Activated CD4-positive, alpha-beta T cell treated with anti-CD3 and anti-CD28 coated beads, Interleukin-2, amount 10 ng/mL, durations not matched to agents 24 days and 14 days (primary cell): ENCODE data around the gene CREB5. TPM values are rescaled to one million over a fixed set of nuclear protein-coding genes. Genes with fewer than 3 reads are reported as not detected.
"Not testable (repeated sequence)": the region's sequence is repeated elsewhere in the genome, so short reads cannot be mapped to it uniquely, and the experiment has no call there.

Experiments used
- DNase-seq: peaks from one replicate; pipeline ENCODE4 v3.0.0; 2022
- H3K27ac Mint-ChIP-seq: one replicate; pipeline ENCODE4 v1.8.0; 2022; ENCODE audit warnings: mild to moderate bottlenecking, mixed read lengths
- H3K27me3 Mint-ChIP-seq: one replicate; pipeline ENCODE4 v1.8.0; 2022; ENCODE audit warnings: mixed read lengths
- H3K36me3 Mint-ChIP-seq: one replicate; pipeline ENCODE4 v1.8.0; 2022; ENCODE audit warnings: low read depth, mild to moderate bottlenecking, mixed read lengths
- H3K4me1 Mint-ChIP-seq: one replicate; pipeline ENCODE4 v1.8.0; 2021; ENCODE audit warnings: mixed read lengths
- H3K4me3 Mint-ChIP-seq: one replicate; pipeline ENCODE4 v1.8.0; 2022; ENCODE audit warnings: mild to moderate bottlenecking, moderate library complexity, mixed read lengths
- H3K9me3 Mint-ChIP-seq: one replicate; pipeline ENCODE4 v1.8.0; 2021; ENCODE audit warnings: mixed read lengths
- intact Hi-C: fragments of 100-400 bp; cut with micrococcal nuclease; formaldehyde crosslinking; loops from one replicate; pipeline ENCODE4 v1.15.1; 2023
- total RNA-seq: library from RNA; stranded (reverse); gene quantifications from 2 replicates; pipeline ENCODE4 v1.2.3, GENCODE V29; 2022

CREB5 gene
- total RNA-seq, 1 donor from 2014 or later = not detected

GRCh38 chr7:28595076-28595475 lies 182.8 kb downstream of the CREB5 start:
- no peak overlapping the region for H3K27ac Mint-ChIP-seq
- no peaks in the 10 kb centered on the region for H3K36me3 Mint-ChIP-seq
- H3K9me3 Mint-ChIP-seq = no peaks in the 10 kb centered on the region
- DNase-seq = no peak
- intact Hi-C loops = no loop called here
- no peak overlapping the region for H3K4me3 Mint-ChIP-seq
- peaks cover 7% of the 10 kb centered on the region for H3K4me1 Mint-ChIP-seq
- peaks cover under 1% of the 10 kb centered on the region for H3K27me3 Mint-ChIP-seq

GRCh38 chr7:28595801-28596200 lies 183.5 kb downstream of the CREB5 start:
- intact Hi-C loops = no loop called here
- Mint-ChIP-seq H3K9me3 (no peaks in the 10 kb centered on the region), H3K36me3 (no peaks in the 10 kb centered on the region)

GRCh38 chr7:28596245-28596935 lies 184.1 kb downstream of the CREB5 start:
- no peaks in the 10 kb centered on the region for H3K36me3 Mint-ChIP-seq
- intact Hi-C loops = no loop called here
- H3K4me3 Mint-ChIP-seq = no peak overlapping the region
- DNase-seq = no peak
- H3K9me3 Mint-ChIP-seq = no peaks in the 10 kb centered on the region
- peaks cover 2% of the 10 kb centered on the region for H3K4me1 Mint-ChIP-seq
- H3K27me3 Mint-ChIP-seq = peaks cover 2% of the 10 kb centered on the region
- no peak overlapping the region for H3K27ac Mint-ChIP-seq

More at GRCh38 chr7:28595801-28596200, 183.5 kb downstream of the CREB5 start:
- Mint-ChIP-seq H3K4me1 (peaks cover 7% of the 10 kb centered on the region), H3K4me3 (no peak overlapping the region), H3K27me3 (peaks cover 2% of the 10 kb centered on the region), H3K27ac (no peak overlapping the region)
- DNase-seq = no peak

- Mint-ChIP-seq H3K4me3 (no peak overlapping the region), H3K9me3 (no peaks in the 10 kb centered on the region), H3K36me3 (no peaks in the 10 kb centered on the region), H3K27me3 (peaks cover 2% of the 10 kb centered on the region), H3K4me1 (no peaks in the 10 kb centered on the region), H3K27ac (no peak overlapping the region)
- intact Hi-C loops = no loop called here
- DNase-seq = no peak
Measured at GRCh38 chr7:28597284-28597683, 185.0 kb downstream of the CREB5 start.

- H3K4me1 Mint-ChIP-seq, H3K36me3 Mint-ChIP-seq, H3K4me3 Mint-ChIP-seq, H3K27ac Mint-ChIP-seq, H3K27me3 Mint-ChIP-seq, H3K9me3 Mint-ChIP-seq, intact Hi-C loops, DNase-seq: not testable (repeated sequence)
Measured at GRCh38 chr7:28598037-28598436, 185.7 kb downstream of the CREB5 start.

- Mint-ChIP-seq H3K9me3 (no peaks in the 10 kb centered on the region), H3K4me3 (no peak overlapping the region), H3K4me1 (no peaks in the 10 kb centered on the region), H3K27me3 (peaks cover 4% of the 10 kb centered on the region), H3K36me3 (no peaks in the 10 kb centered on the region), H3K27ac (no peak overlapping the region)
- no peak for DNase-seq
- intact Hi-C loops = no loop called here
Measured at GRCh38 chr7:28598586-28598985, 186.3 kb downstream of the CREB5 start.

GRCh38 chr7:28599411-28599810 lies 187.1 kb downstream of the CREB5 start:
- Mint-ChIP-seq H3K36me3 (no peaks in the 10 kb centered on the region), H3K27me3 (peaks cover 4% of the 10 kb centered on the region), H3K9me3 (no peaks in the 10 kb centered on the region), H3K27ac (no peak overlapping the region), H3K4me3 (no peak overlapping the region), H3K4me1 (no peaks in the 10 kb centered on the region)
- no peak for DNase-seq
- intact Hi-C loops = no loop called here

GRCh38 chr7:28602282-28602681 lies 190.0 kb downstream of the CREB5 start:
- peaks cover 9% of the 10 kb centered on the region for H3K27me3 Mint-ChIP-seq
- H3K4me1 Mint-ChIP-seq = no peaks in the 10 kb centered on the region
- no peak for DNase-seq
- H3K9me3 Mint-ChIP-seq = no peaks in the 10 kb centered on the region
- no peaks in the 10 kb centered on the region for H3K36me3 Mint-ChIP-seq
- no peak overlapping the region for H3K27ac Mint-ChIP-seq
- no peak overlapping the region for H3K4me3 Mint-ChIP-seq
- intact Hi-C loops = no loop called here

- Mint-ChIP-seq H3K27me3 (peaks cover 9% of the 10 kb centered on the region), H3K4me1 (no peaks in the 10 kb centered on the region), H3K9me3 (no peaks in the 10 kb centered on the region), H3K4me3 (no peak overlapping the region), H3K27ac (no peak overlapping the region), H3K36me3 (no peaks in the 10 kb centered on the region)
- no peak for DNase-seq
- intact Hi-C loops = no loop called here
Measured at GRCh38 chr7:28605427-28606085, 193.2 kb downstream of the CREB5 start.

- Mint-ChIP-seq H3K27ac (no peak overlapping the region), H3K27me3 (peaks cover 9% of the 10 kb centered on the region), H3K4me1 (no peaks in the 10 kb centered on the region), H3K4me3 (no peak overlapping the region), H3K36me3 (no peaks in the 10 kb centered on the region), H3K9me3 (no peaks in the 10 kb centered on the region)
- intact Hi-C loops = no loop called here
- no peak for DNase-seq
Measured at GRCh38 chr7:28606421-28606820, 194.1 kb downstream of the CREB5 start.

GRCh38 chr7:28607855-28608193 lies 195.5 kb downstream of the CREB5 start:
- Mint-ChIP-seq H3K9me3 (no peaks in the 10 kb centered on the region), H3K4me1 (no peaks in the 10 kb centered on the region), H3K4me3 (no peak overlapping the region), H3K36me3 (no peaks in the 10 kb centered on the region), H3K27me3 (peaks cover 9% of the 10 kb centered on the region), H3K27ac (no peak overlapping the region)
- intact Hi-C loops = no loop called here
- DNase-seq = no peak

- H3K4me1 Mint-ChIP-seq = no peaks in the 10 kb centered on the region
- intact Hi-C loops = no loop called here
- H3K36me3 Mint-ChIP-seq = no peaks in the 10 kb centered on the region
- no peak overlapping the region for H3K27ac Mint-ChIP-seq
- DNase-seq = no peak
- H3K4me3 Mint-ChIP-seq = no peak overlapping the region
- H3K27me3 Mint-ChIP-seq = peaks cover 9% of the 10 kb centered on the region
- no peaks in the 10 kb centered on the region for H3K9me3 Mint-ChIP-seq
Measured at GRCh38 chr7:28608237-28608656, 195.9 kb downstream of the CREB5 start.

GRCh38 chr7:28608731-28609130 lies 196.4 kb downstream of the CREB5 start:
- Mint-ChIP-seq H3K27ac (no peak overlapping the region), H3K27me3 (peaks cover 7% of the 10 kb centered on the region), H3K9me3 (no peaks in the 10 kb centered on the region), H3K4me1 (no peaks in the 10 kb centered on the region), H3K36me3 (no peaks in the 10 kb centered on the region), H3K4me3 (no peak overlapping the region)
- DNase-seq = no peak
- intact Hi-C loops = no loop called here

- Mint-ChIP-seq H3K27ac (no peak overlapping the region), H3K36me3 (no peaks in the 10 kb centered on the region), H3K9me3 (no peaks in the 10 kb centered on the region), H3K27me3 (peaks cover 7% of the 10 kb centered on the region), H3K4me1 (no peaks in the 10 kb centered on the region), H3K4me3 (no peak overlapping the region)
- DNase-seq = no peak
- intact Hi-C loops = no loop called here
Measured at GRCh38 chr7:28609608-28610007, 197.3 kb downstream of the CREB5 start.
